22Rv1 (cell line): ENCODE results near the gene CDH3.
A peak's percentile ranks its signal among the peaks of the same experiment; 100 is the strongest.

Experiments used
- H3K27ac ChIP-seq: fragments of 450-650 bp; 2 replicates; pipeline ENCODE4 v1.5.1; 2017
- CTCF ChIP-seq: fragments of 450-650 bp; IDR thresholded peaks from 2 replicates; pipeline ENCODE4 v1.5.1; 2017; ENCODE audit warnings: mild to moderate bottlenecking
- ZFX ChIP-seq: fragments of 450-650 bp; IDR thresholded peaks from 2 replicates; pipeline ENCODE4 v1.6.1; 2017; ENCODE audit warnings: antibody characterized with exemption, borderline replicate concordance

The CDH3 gene

GRCh38 chr16:68749432-68749831 is 104.3 kb downstream of the CDH3 start:
- peak overlapping the region; percentile 100 for H3K27ac ChIP-seq
- TF ChIP-seq CTCF (no peak), ZFX (no peak)
